ENCODE measurements around the gene ZNF396.
A peak's percentile ranks its signal among the peaks of the same experiment; 100 is the strongest.

ZNF396 gene

GRCh38 chr18:35343488-35343935, 33.6 kb downstream of the ZNF396 start:
- peak overlapping the region; percentile 95 for H3K9ac ChIP-seq (ENCODE audit: low read length)
- H3K4me1 ChIP-seq (ENCODE audit: low read length), result peaks cover 30% of the 10 kb centered on the region
- peak overlapping the region; percentile 79 for H3K4me2 ChIP-seq (ENCODE audit: low read length)
- TF ChIP-seq CTCF (IDR thresholded peaks at IDR 0.05; ENCODE audit: low read depth, low read length) (no peak), EZH2phosphoT487 (IDR thresholded peaks at IDR 0.05; ENCODE audit: low read depth) (no peak)
- H3K27me3 ChIP-seq (ENCODE audit: low read depth, low read length), result no peaks in the 10 kb centered on the region
- peak overlapping the region; percentile 94 for H3K4me3 ChIP-seq (ENCODE audit: low read length)
- H4K20me1 ChIP-seq (ENCODE audit: insufficient read depth, low read length), result peaks cover 38% of the 10 kb centered on the region
- H3K36me3 ChIP-seq (replicated peaks; ENCODE audit: low read depth, low read length), result peaks cover 29% of the 10 kb centered on the region
- H3K9me3 ChIP-seq (ENCODE audit: insufficient read depth, low read length), result no peaks in the 10 kb centered on the region
- H3K79me2 ChIP-seq (ENCODE audit: low read length), result peaks cover 61% of the 10 kb centered on the region
- no peak overlapping the region for H2AFZ ChIP-seq (ENCODE audit: low read depth, low read length)
- peak overlapping the region; percentile 81 for H3K27ac ChIP-seq (ENCODE audit: low read length)

GRCh38 chr18:35337286-35337685, 39.9 kb downstream of the ZNF396 start:
- peaks cover 5% of the 10 kb centered on the region; the same call in 1 of the 2 replicates for H3K4me1 ChIP-seq (ENCODE audit: low read length)
- peaks cover 86% of the 10 kb centered on the region for H3K36me3 ChIP-seq (replicated peaks; ENCODE audit: low read depth, low read length)
- H3K27me3 ChIP-seq (ENCODE audit: low read depth, low read length), result no peaks in the 10 kb centered on the region
- no peak overlapping the region for H3K4me3 ChIP-seq (ENCODE audit: low read length)
- H2AFZ ChIP-seq (ENCODE audit: low read depth, low read length), result no peak overlapping the region
- no peaks in the 10 kb centered on the region for H3K9me3 ChIP-seq (ENCODE audit: insufficient read depth, low read length)
- no peak overlapping the region for H3K9ac ChIP-seq (ENCODE audit: low read length)
- H3K27ac ChIP-seq (ENCODE audit: low read length), result no peak overlapping the region
- peaks cover 23% of the 10 kb centered on the region for H4K20me1 ChIP-seq (ENCODE audit: insufficient read depth, low read length)
- no peak overlapping the region for H3K4me2 ChIP-seq (ENCODE audit: low read length)
- TF ChIP-seq CTCF (IDR thresholded peaks at IDR 0.05; ENCODE audit: low read depth, low read length) (no peak), EZH2phosphoT487 (IDR thresholded peaks at IDR 0.05; ENCODE audit: low read depth) (no peak)
- peaks cover 53% of the 10 kb centered on the region for H3K79me2 ChIP-seq (ENCODE audit: low read length)

- H3K4me1 ChIP-seq (ENCODE audit: low read length), result peaks cover 5% of the 10 kb centered on the region; the same call in 1 of the 2 replicates
- H3K27ac ChIP-seq (ENCODE audit: low read length), result no peak overlapping the region
- H3K27me3 ChIP-seq (ENCODE audit: low read depth, low read length), result no peaks in the 10 kb centered on the region
- H3K4me2 ChIP-seq (ENCODE audit: low read length), result no peak overlapping the region
- peaks cover 39% of the 10 kb centered on the region for H3K79me2 ChIP-seq (ENCODE audit: low read length)
- H4K20me1 ChIP-seq (ENCODE audit: insufficient read depth, low read length), result peaks cover 10% of the 10 kb centered on the region
- H3K9me3 ChIP-seq (ENCODE audit: insufficient read depth, low read length), result no peaks in the 10 kb centered on the region
- H3K36me3 ChIP-seq (replicated peaks; ENCODE audit: low read depth, low read length), result peaks cover 96% of the 10 kb centered on the region
- no peak overlapping the region for H3K4me3 ChIP-seq (ENCODE audit: low read length)
- TF ChIP-seq EZH2phosphoT487 (IDR thresholded peaks at IDR 0.05; ENCODE audit: low read depth) (no peak), CTCF (IDR thresholded peaks at IDR 0.05; ENCODE audit: low read depth, low read length) (no peak)
- H2AFZ ChIP-seq (ENCODE audit: low read depth, low read length), result no peak overlapping the region
- no peak overlapping the region for H3K9ac ChIP-seq (ENCODE audit: low read length)
Observed at GRCh38 chr18:35335866-35336265, 41.3 kb downstream of the ZNF396 start.

- Histone ChIP-seq H3K4me2 (ENCODE audit: low read length) (no peak overlapping the region), H3K4me3 (ENCODE audit: low read length) (no peak overlapping the region), H3K27ac (ENCODE audit: low read length) (no peak overlapping the region), H3K4me1 (ENCODE audit: low read length) (peaks cover under 1% of the 10 kb centered on the region; the same call in 1 of the 2 replicates), H2AFZ (ENCODE audit: low read depth, low read length) (no peak overlapping the region), H3K9ac (ENCODE audit: low read length) (no peak overlapping the region), H3K27me3 (ENCODE audit: low read depth, low read length) (no peaks in the 10 kb centered on the region), H3K9me3 (ENCODE audit: insufficient read depth, low read length) (no peaks in the 10 kb centered on the region), H3K36me3 (replicated peaks; ENCODE audit: low read depth, low read length) (peaks cover 87% of the 10 kb centered on the region), H3K79me2 (ENCODE audit: low read length) (peaks cover 29% of the 10 kb centered on the region), H4K20me1 (ENCODE audit: insufficient read depth, low read length) (0 out of 2 replicates have a peak, but pooled peaks cover 3% of the 10 kb centered on the region)
- TF ChIP-seq EZH2phosphoT487 (IDR thresholded peaks at IDR 0.05; ENCODE audit: low read depth), result no peak
- no peak for TF ChIP-seq CTCF (IDR thresholded peaks at IDR 0.05; ENCODE audit: low read depth, low read length)
Observed at GRCh38 chr18:35334821-35335220, 42.3 kb downstream of the ZNF396 start.

Data from OCI-LY3 (cell line).